NCI-H2107 treated with DMSO at 0.1 percent for 48 hours (cell line): ENCODE measurements around the gene TMEM86A.
"Not testable (repeated sequence)": the region's sequence is repeated elsewhere in the genome, so short reads cannot be mapped to it uniquely, and the experiment has no call there.

Source experiments
- DNase-seq: peaks from one replicate; lab custom pipeline; 2025; ENCODE audit not compliant: unreplicated experiment; lab: John Stamatoyannopoulos, UW

TMEM86A gene, protein sequence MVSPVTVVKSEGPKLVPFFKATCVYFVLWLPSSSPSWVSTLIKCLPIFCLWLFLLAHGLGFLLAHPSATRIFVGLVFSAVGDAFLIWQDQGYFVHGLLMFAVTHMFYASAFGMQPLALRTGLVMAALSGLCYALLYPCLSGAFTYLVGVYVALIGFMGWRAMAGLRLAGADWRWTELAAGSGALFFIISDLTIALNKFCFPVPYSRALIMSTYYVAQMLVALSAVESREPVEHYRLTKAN

DNA sequence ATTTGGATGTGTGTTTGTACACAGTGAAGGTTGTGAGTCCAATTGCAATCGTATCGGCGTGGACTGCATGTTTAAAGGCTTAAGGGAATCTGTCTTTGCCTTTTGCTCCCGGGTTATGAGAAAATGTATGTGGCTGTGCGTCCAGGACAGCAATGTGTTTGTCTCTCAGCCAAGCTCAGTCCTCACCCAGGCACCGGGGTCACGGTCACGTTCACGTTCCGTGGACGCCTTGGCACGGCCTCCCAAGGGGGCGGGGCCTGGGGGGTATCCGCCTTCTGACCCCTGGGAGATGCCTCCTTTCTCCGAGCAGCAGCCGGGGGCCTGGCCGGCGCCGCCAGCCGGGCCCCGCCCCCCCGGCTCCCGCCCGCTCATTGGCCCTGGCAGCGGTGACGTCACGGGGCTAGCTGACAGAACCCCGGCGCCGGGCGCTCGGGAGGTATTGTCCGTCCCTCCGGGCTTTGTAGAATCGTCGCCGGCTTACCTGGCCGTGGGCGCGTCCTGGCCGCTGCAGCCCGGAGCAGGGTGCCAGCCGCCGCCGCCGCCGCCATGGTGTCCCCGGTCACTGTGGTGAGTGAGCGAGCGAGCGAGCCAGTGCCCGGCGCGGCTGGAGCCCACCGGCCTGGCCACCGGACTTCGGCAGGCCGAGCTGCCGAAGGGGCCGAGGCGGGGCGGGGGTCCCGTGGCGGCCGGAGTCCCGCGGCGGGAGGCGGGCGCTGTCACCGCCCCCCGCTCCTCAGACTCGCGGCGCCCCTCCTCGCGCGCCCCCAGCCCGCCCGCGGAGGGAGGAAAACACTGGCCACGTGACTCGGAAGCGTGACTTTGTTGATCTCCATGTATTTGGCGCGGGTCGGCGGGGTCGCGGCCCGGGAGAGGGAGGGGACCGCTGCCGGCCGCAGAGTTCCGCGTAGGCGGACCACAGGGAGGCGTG lies at the start of gene TMEM86A:
TSS of gene TMEM86A (plus strand) at position 439 of the 928 bp plus-strand sequence. CDS start at position 547, 108 bp downstream.
- DNase-seq: peak; percentile 29

DNA sequence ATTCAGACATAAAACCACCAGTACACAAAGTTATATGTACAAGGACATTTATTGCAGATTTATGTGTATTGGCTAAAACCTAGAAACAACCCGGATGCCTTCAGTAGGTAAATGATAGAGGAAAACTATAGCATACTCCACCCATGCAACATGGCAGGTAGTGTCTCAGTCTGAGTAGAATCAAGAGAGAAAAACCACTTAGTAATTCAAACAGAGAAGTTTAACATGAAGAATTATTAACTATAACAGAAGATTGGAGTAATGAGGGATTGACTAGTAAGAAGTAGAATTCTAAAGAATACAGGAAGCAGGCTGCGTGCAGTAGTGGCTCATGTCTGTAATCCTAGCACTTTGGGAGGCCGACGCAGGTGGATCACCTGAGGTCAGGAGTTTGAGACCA lies 48.2 kb upstream of the TMEM86A start:
- DNase-seq: no peak

DNA sequence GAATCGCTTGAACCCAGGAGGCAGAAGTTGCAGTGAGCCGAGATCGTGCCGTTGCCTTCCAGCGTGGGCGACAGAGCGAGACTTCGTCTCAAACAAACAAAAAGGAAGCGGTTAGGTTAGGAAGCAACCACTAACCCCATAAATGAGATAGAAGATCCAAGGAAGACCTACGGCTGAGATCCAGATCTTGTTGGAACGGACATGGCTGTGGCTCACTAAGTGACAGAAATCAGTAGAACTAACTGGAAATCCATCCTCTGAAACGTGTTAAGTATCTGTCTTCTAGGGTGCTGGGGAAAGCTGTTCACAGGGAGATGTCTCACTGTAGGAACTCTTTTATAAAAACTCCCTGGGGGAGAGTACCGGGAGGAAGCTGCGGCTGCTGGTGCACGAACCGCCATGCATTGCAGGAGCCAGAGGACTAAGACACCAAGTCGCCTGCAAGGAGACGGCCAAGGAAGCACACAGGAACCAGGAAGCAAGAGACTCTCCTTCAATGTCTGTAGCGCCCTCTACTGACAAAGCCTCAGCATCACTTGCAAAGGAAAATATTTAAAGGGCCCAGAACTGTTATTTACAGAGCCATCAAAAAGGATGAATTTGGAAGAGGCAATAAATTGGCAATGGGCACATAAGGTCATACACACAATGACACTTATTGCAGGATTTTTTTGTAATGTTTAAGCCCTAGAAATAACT lies 47.6 kb upstream of the TMEM86A start:
- DNase-seq: no peak

DNA sequence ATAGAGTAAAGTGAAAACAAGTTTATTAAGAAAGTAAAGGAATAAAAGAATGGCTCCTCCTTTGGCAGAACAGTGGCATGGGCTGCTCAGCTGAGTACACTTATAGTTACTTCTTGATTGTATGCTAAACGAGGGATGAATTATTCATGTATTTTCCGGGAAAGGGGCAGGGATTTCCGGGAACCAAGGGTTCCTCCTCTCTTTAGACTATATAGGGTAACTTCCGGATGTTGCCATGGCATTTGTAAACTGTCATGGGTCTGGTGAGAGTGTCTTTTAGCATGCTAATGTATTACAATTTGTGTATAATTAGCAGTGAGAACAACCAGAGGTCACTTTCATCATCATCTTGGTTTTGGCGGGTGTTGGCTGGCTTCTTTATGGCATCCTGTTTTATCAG lies 40.9 kb upstream of the TMEM86A start:
- no peak for DNase-seq

DNA sequence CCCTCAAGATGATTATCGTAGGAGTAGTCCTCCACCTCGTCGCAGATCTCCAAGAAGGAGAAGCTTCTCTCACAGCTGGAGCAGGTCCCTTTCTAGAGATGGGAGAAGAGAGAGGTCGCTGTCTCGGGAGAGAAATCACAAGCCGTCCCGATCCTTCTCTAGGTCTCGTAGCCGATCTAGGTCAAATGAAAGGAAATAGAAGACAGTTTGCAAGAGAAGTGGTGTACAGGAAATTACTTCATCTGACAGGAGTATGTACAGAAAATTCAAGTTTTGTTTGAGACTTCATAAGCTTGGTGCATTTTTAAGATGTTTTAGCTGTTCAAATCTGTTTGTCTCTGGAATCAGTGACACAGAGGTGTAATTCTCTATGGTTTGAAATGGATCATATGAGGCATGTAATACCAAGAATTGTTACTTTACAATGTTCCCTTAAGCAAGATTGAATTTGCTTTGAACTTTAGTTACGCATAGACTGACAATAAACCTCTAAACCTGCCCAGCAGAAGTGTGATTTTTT lies 33.2 kb upstream of the TMEM86A start:
- DNase-seq: not testable (repeated sequence)

DNA sequence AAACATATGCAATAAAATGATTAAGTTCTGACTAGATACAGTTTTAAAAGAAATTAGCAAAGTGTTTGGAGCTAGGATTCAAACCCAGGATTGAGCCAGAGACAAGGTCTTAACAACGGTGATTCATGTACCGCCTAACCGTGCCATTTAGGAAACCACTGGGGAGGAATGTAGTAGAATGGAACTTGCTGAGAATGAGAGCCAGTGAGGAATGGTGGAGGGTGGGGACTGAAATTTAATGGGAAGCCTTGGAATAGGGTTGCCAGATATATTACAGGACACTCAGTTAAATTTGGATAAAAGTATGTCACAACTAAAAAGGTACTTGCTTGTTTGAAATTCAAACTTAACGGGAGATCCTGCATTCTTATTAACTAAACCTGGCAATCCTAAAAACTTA lies 30.4 kb upstream of the TMEM86A start:
- DNase-seq: no peak

DNA sequence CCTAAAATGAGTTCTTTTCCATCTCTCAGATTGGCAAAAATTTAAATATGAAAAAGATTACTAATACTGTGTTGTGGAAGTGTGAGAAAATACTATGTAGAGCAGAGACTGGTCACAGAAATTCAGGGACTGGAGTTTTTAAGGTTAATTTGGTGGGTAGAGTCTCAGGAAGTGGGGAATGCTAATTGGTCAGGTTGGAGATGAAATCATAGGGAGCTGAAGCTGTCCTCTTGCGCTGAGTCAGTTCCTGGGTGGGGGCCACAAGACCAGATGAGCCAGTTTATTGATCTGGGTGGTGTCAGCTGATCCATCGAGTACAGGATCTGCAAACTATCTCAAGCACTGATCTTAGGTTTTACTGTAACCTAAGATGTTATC lies 29.4 kb upstream of the TMEM86A start:
- no peak for DNase-seq

DNA sequence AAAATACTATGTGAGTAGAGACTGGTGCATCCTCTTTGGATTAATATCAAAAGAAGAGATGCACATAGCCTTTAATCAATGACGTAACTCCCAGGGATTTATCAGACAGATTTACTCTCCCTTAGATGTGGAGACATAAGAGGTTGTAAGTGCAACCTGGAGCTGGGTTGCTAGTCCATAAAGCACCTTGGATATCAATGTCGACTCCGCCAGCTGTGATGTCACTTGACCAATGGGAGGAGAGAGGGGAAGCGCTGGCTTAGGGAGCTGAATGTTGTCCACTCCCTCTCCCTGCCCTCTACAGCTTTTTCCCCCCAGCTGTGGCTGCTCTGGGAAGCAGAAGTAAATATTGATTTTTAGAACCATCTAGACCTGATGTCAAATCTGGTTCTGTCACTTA lies 28.9 kb upstream of the TMEM86A start:
- DNase-seq: no peak

DNA sequence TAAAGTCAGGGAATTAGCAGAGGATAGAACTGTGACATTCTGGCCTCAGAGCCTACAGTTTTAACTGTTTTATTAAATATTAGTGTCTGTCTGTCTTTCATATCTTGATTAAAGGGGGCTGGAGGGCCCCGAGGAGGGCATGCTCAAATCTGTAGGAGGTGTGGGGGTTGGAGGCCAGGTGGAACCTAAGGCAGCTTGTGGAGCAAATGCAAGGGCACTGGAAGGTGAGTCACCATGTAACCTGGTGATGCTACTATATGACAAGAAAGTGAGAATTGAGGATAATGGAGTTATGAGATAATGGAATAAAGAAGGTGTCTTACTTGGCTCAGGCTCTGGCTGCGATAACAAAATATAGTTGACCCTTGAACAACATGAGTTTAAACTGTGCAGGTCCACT lies 27.3 kb upstream of the TMEM86A start:
- DNase-seq: no peak

DNA sequence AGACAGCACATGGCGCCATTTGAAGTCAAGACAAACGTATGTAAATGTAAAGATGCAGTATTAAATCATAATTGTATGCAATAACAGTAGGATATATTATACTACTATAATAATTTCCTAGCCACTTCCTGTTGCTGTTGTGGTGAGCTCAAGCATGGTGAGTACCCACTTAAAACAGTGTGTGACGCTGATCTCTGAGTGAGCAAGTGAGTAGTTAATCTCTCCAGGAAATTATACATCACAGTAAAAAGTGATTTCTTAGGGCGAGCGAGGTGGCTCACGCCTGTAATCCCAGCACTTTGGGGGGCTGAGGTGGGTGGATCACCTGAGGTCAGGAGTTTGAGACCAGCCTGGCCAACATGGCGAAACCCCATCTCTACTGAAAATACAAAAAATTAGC lies 26.4 kb upstream of the TMEM86A start:
- DNase-seq: not testable (repeated sequence)

DNA sequence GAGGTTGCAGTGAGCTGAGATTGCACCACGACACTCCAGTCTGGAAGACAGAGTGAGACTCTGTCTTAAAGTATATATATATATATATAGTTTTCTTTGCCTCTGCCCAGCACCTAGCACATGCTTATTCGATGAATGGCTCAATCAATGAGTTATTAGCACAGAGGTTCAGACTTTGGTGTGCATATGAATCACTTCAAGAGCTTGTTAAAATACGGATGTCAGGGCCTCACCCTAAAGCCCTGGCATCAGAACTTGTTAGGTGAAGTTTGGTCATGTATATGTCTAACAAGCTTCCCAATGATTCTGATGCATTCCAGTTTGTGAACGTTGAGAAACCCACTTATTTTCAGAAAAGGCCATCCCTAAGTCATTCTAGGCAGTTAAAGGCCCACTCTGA lies 21.8 kb upstream of the TMEM86A start:
- DNase-seq: no peak

DNA sequence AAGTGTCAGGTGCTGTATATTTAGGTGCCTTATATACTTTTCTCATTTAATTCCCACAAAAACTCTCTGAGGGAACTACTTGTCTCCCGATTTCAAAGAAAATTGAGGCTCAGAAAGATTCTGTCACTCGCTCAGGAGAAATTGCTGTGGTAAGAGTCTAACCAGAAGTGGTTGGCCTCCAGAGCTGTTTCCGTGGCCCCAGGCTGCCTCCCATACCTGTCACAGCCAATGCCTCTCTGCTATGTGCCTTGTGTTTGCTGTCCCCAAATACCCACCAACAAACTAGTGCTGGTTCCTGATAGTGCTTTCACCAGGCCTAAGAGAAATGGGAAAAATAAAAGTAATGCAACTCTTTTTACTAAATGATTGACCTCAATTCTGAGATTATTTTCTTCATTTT lies 21.0 kb upstream of the TMEM86A start:
- no peak for DNase-seq

DNA sequence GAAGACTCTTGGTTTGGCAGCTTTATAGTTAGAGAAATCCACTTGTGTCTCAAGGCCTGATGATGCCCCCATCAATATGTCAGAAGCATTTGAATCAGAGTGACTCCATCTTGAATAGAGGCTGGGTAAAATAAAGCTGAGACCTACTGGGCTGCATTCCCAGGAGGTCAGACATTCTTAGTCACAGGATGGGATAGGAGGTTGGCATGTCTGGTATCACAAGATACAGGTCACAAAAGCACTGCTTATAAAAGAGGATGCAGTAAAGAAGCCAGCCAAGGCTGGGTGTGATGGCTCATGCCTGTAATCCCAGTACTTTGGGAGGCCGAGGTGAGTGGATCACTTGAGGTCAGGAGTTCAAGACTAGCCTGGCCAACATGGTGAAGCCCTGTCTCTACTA lies 16.6 kb upstream of the TMEM86A start:
- DNase-seq: not testable (repeated sequence)

DNA sequence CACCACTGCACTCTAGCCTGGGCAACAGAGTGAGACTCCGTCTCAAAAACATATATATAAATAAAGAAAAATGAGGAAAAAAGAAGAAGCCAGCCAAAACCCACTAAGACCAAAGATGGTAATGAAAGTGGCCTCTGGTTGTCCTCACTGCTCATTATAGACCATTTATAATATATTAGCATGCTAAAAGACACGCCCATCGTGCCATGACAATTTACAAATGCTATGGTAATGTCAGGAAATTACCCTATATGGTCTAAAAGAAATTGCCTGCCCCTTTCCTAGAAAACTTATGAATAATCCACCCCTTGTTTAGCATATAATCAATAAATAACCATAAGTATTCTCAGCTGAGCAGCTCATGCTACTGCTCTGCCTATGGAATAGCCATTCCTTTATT lies 16.1 kb upstream of the TMEM86A start:
- DNase-seq: no peak

DNA sequence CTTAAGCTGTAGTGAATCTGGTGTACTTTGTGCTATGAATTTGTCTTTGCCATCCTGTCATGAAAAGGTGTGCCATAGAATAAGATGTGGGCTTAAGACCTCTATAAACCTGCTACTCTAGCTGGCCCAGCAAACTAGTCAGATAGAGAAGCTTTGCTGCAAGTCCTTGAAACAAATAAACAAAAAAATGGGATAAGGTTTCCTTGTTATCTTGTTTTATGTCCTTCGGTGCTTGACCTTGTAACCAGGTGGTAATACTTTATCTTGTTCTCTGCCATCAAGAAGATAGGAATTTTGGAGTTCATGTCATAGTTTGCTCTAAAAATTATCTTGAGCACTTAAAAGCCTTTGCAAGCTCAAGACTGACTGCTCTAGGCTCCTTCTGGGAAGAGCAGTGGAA lies 14.3 kb upstream of the TMEM86A start:
- DNase-seq: no peak

DNA sequence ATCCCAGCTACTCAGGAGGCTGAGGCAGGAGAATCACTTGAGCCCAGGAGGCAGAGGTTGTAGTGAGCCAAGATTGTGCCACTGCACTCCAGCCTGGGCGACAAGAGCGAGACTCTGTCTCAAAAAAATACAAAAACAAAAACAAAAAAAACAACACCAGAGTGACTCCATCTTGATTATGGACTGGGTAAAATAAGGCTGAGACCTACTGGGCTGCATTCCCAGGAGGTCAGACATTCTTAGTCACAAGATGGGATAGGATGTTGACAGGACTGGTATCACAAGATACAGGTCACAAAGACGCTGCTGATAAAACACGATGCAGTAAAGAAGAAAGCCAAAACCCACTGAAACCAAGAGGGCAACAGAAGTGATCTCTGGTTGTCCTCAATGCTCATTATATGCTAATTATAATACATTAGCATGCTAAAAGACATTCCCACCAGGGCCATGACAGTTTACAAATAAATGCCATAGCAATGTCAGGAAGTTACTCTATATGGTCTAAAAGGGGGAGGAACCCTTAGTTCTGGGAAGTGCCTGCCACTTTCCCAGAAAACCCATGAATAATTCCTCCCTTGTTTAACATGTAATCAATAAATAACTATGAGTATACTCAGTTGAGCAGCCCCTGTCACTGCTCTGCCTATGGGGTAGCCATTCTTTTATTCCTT lies 7.0 kb upstream of the TMEM86A start:
- not testable (repeated sequence) for DNase-seq

DNA sequence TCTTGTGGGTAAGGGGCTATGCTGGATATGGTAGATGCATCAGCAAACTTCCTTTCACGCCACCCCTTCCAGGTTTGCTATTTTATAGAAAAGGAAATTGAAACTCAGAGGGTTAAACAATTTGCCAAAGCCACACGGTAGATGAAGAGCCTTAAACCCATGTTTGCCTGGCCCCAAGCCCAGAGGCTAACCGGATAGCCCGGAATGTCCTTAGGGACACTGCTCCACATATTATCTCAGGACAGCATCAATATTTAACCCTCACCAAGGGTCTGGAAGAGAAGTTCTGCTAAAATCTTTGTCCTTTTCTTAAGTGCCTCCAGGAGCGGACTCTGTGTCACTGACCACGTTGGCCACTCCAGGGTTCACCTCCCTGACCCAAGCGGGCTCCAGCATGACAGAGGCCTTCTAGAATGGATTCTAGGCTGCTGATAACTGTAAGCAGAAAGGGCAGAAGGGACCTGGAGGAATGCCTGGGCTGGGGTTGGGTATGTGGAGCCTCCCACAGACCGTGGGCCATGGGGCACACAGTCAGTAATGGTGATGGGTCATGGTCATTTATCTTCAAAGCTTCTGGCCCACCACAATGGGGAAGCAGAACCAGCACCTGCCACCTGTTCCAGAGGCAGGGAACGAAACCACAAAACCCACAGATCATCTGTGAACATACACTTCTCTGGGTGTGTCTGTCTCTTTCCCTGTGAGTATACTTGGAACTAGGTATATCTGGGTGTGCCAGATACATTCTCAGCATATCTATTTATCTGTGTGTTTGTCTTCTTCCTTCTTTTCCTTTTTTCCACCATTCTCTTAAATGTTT lies 5.4 kb upstream of the TMEM86A start:
- no peak for DNase-seq

DNA sequence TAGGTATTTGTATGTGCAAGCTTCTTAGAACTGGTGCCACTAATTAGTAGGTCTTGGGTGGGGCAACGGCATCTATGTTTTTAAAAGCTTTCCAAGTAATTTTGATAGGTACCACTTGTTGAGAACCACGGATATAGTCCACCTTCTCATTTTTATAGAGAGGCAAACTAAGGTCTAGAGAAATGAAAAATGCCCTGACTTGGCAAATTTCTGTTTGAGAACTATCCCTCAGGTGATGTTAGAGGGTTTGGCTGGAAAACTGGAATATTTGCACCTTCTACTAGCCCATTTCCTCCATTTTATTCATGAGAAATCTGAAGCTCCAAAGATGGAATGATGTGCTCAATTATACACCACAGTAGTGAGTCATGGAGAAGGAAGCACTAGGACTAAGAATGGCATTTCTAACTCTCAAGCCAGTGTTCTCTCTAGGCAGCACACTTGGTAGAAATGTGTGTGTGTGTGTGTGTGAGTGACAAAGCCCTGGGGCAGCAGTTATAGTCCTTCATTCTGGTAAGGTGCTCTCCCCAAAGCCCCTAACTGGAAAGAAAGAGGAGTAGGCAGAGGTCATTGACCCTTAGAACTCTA lies 1.8 kb upstream of the TMEM86A start:
- no peak for DNase-seq

DNA sequence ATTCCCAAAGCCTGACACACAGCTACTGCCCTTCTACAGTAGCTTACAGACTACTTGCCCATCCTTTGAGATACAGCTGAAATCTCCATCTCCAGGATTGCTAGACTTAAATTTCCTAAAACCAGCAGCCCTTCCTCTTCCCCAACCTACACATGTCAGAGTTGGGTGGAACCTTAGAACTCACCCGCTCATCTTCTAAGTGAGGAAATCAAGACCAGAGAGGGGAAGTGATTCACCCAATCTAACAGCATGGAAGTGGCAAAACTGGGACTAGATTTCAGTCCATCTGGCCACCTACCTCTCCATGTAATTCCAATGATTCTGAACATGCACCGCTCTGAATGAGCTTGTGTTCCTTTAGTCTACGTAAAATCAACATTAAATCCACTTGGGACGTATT lies 1.0 kb upstream of the TMEM86A start:
- no peak for DNase-seq

DNA sequence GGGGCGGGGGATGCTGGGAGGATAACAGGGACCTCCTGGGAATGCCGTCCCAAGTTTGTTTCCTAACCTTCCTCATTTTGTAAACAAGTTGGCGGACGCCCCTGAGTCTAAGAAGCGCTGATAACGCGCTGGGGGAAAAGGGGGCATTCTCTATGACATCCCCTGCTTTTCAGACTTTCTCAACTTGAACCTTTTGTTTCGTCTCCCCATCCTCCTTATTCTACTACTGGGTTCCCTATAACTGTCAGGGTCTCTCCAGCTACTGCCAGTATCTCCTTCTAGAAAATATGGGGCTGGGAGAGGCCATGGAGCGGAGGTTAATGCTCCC lies 654 bp downstream of the TMEM86A start:
- DNase-seq: no peak
